Measurements from ENCODE around the gene C16orf95. TPM values are rescaled to one million over a fixed set of nuclear protein-coding genes. Genes with fewer than 3 reads are reported as not detected.

C16orf95 gene
- 3.9 to 7.7 TPM (median 7.3 TPM) in 5 replicates for total RNA-seq (2022; extraction: Qiagen RNA extraction)

GRCh38 chr16:87316923-87317749, at the start of gene C16orf95:
C16orf95 (minus strand) TSS chr16:87317392; CDS start chr16:87317242, 150 bp downstream.

Other genes starting within 250 kb of the C16orf95 start
- gene FBXO31, start 66.4 kb upstream of the C16orf95 start, total RNA-seq (2022; extraction: Qiagen RNA extraction) = 20.1 to 28.2 TPM (median 27.0 TPM) in 5 replicates
- gene MAP1LC3B, start 74.9 kb upstream of the C16orf95 start, total RNA-seq (2022; extraction: Qiagen RNA extraction) = 74.4 to 102 TPM (median 82.7 TPM) in 5 replicates
- 7.0 to 8.5 TPM (median 8.3 TPM) in 5 replicates for gene ZCCHC14, start 175.6 kb upstream of the C16orf95 start, total RNA-seq (2022; extraction: Qiagen RNA extraction)

All from A549 treated with AZD2906 at 1 μM for 4 hours (cell line).